ENCODE measurements around the gene ACTL7A.

GRCh38 chr9:108860354-108860753, 1.7 kb upstream of the ACTL7A start:
- TF ChIP-seq CTCF (IDR thresholded peaks at IDR 0.05; ENCODE audit: low read length) (no peak), EZH2 (IDR thresholded peaks at IDR 0.05; ENCODE audit: borderline replicate concordance, low read length) (no peak)
